SK-N-SH treated with all-trans-retinoic acid at 6 μM for 48 hours (cell line): ENCODE data around the gene ORC6.

Source experiments
- ATAC-seq: fragments of 200-7000 bp; cut with Tn5 transposase; 3 replicates; pipeline ENCODE4 v1.9.1; 2020; ENCODE audit warnings: mild to moderate bottlenecking, moderate library complexity
- ARNTL ChIP-seq: fragments of 450-650 bp; formaldehyde crosslinking; IDR thresholded peaks from 2 replicates; pipeline ENCODE4 v1.5.0; 2020; ENCODE audit warnings: low read depth, mild to moderate bottlenecking, moderate library complexity, borderline replicate concordance
- BACH2 ChIP-seq: fragments of 250-450 bp; sonication (Bioruptor Pico); IDR thresholded peaks from 2 replicates; pipeline ENCODE4 v1.9.0; 2021; ENCODE audit warnings: mild to moderate bottlenecking, borderline replicate concordance
- ESRRG ChIP-seq: fragments of 250-450 bp; sonication (Bioruptor Pico); IDR thresholded peaks from 2 replicates; pipeline ENCODE4 v1.6.1; 2021; ENCODE audit warnings: mild to moderate bottlenecking
- GLIS3 ChIP-seq: fragments of 250-450 bp; sonication (Bioruptor Pico); IDR thresholded peaks from 2 replicates; pipeline ENCODE4 v1.5.0; 2020; ENCODE audit warnings: mild to moderate bottlenecking, moderate library complexity
- ISL1 ChIP-seq: fragments of 250-450 bp; sonication (Bioruptor Pico); IDR thresholded peaks from 2 replicates; pipeline ENCODE4 v2.1.2; 2022; ENCODE audit warnings: mild to moderate bottlenecking, moderate library complexity
- OSR1 ChIP-seq: fragments of 250-450 bp; sonication (Bioruptor Pico); IDR thresholded peaks from 2 replicates; pipeline ENCODE4 v1.8.0; 2022; ENCODE audit warnings: moderate library complexity, mild to moderate bottlenecking, inconsistent platforms
- PPARA ChIP-seq: fragments of 250-450 bp; sonication (Bioruptor Pico); IDR thresholded peaks from 2 replicates; pipeline ENCODE4 v1.5.0; 2020; ENCODE audit warnings: mild to moderate bottlenecking, borderline replicate concordance
- RARB ChIP-seq: fragments of 250-450 bp; sonication (Bioruptor Pico); IDR thresholded peaks from 2 replicates; pipeline ENCODE4 v1.8.0; 2021; ENCODE audit warnings: mild to moderate bottlenecking, moderate library complexity
- SNAI2 ChIP-seq: fragments of 250-450 bp; sonication (Bioruptor Pico); IDR thresholded peaks from 2 replicates; pipeline ENCODE4 v1.5.0; 2020; ENCODE audit warnings: mild to moderate bottlenecking, moderate library complexity
- TCF4 ChIP-seq: fragments of 250-450 bp; sonication (Bioruptor Pico); IDR thresholded peaks from 2 replicates; pipeline ENCODE4 v1.8.0; 2021; ENCODE audit warnings: mild to moderate bottlenecking, moderate library complexity, borderline replicate concordance
- TOX ChIP-seq: fragments of 250-450 bp; sonication (Bioruptor Pico); IDR thresholded peaks from 2 replicates; pipeline ENCODE4 v1.8.0; 2021; ENCODE audit warnings: mild to moderate bottlenecking, moderate library complexity, borderline replicate concordance
- ZC3H10 ChIP-seq: fragments of 250-450 bp; sonication (Bioruptor Pico); IDR thresholded peaks from 2 replicates; pipeline ENCODE4 v1.5.1; 2021; ENCODE audit warnings: mild to moderate bottlenecking, moderate library complexity
- ZFP3 ChIP-seq: fragments of 250-450 bp; sonication (Bioruptor Pico); IDR thresholded peaks from 2 replicates; pipeline ENCODE4 v1.5.0; 2020; ENCODE audit warnings: mild to moderate bottlenecking, moderate library complexity
- ZFP30 ChIP-seq: fragments of 450-650 bp; formaldehyde crosslinking; IDR thresholded peaks from 2 replicates; pipeline ENCODE4 v1.5.0; 2022; ENCODE audit warnings: mild to moderate bottlenecking, moderate library complexity
- ZNF565 ChIP-seq: fragments of 450-650 bp; formaldehyde crosslinking; conservative IDR thresholded peaks from 2 replicates; pipeline ENCODE4 v1.5.0; 2020; ENCODE audit warnings: low read depth, mild to moderate bottlenecking, moderate library complexity
- ZNF70 ChIP-seq: fragments of 450-650 bp; formaldehyde crosslinking; IDR thresholded peaks from 2 replicates; pipeline ENCODE4 v1.5.0; 2020; ENCODE audit warnings: mild to moderate bottlenecking, moderate library complexity
- ZNF8 ChIP-seq: fragments of 450-650 bp; formaldehyde crosslinking; IDR thresholded peaks from 2 replicates; pipeline ENCODE4 v1.5.0; 2020; ENCODE audit warnings: mild to moderate bottlenecking, moderate library complexity
- TF ChIP-seq, protein P1 (sequence below): fragments of 250-450 bp; sonication (Bioruptor Pico); IDR thresholded peaks from 2 replicates; pipeline ENCODE4 v1.5.1; 2021; ENCODE audit warnings: mild to moderate bottlenecking, moderate library complexity
- TF ChIP-seq, protein P2 (sequence below): fragments of 250-450 bp; sonication (Bioruptor Pico); IDR thresholded peaks from 2 replicates; pipeline ENCODE4 v1.5.1; 2020; ENCODE audit warnings: low read depth, mild to moderate bottlenecking, moderate library complexity
- TF ChIP-seq, protein P3 (sequence below): fragments of 250-450 bp; sonication (Bioruptor Pico); IDR thresholded peaks from 2 replicates; pipeline ENCODE4 v1.5.0; 2020; ENCODE audit warnings: mild to moderate bottlenecking, moderate library complexity
- TF ChIP-seq, protein P4 (sequence below): fragments of 250-450 bp; sonication (Bioruptor Pico); IDR thresholded peaks from 2 replicates; pipeline ENCODE4 v1.8.0; 2020; ENCODE audit warnings: mild to moderate bottlenecking, moderate library complexity, borderline replicate concordance
- TF ChIP-seq, protein P5 (sequence below): fragments of 250-450 bp; sonication (Bioruptor Pico); IDR thresholded peaks from 2 replicates; pipeline ENCODE4 v1.8.0; 2021; ENCODE audit warnings: low read depth, mild to moderate bottlenecking, moderate library complexity, borderline replicate concordance

The ORC6 gene

DNA sequence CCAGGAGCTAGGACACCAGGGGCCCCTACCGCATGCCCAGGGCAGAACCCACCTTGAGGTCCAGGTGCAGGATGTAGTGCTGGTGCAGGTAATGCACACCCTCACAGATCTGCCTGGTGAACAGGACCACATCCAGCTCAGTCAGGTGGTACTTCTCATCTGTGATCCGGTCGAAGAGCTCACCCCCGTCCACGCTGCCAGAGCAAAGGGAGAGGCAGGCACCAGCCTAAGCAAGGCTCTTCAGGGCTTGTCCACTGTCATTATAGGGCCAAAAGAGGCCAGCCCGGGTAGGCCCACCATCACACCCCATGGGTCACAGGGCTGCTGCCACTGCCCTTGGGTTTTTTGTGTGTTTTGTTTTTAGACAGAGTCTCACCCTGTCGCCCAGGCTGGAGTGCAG lies 37.7 kb downstream of the ORC6 start (continued):
- TF ChIP-seq, protein P1, sequence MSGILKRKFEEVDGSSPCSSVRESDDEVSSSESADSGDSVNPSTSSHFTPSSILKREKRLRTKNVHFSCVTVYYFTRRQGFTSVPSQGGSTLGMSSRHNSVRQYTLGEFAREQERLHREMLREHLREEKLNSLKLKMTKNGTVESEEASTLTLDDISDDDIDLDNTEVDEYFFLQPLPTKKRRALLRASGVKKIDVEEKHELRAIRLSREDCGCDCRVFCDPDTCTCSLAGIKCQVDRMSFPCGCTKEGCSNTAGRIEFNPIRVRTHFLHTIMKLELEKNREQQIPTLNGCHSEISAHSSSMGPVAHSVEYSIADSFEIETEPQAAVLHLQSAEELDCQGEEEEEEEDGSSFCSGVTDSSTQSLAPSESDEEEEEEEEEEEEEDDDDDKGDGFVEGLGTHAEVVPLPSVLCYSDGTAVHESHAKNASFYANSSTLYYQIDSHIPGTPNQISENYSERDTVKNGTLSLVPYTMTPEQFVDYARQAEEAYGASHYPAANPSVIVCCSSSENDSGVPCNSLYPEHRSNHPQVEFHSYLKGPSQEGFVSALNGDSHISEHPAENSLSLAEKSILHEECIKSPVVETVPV (CRISPR knock-in tag): no peak
- TF ChIP-seq ZFP3 (CRISPR knock-in tag) (no peak), BACH2 (CRISPR knock-in tag) (no peak), ESRRG (CRISPR knock-in tag) (no peak), PPARA (CRISPR knock-in tag) (no peak), ZNF8 (no peak)

DNA sequence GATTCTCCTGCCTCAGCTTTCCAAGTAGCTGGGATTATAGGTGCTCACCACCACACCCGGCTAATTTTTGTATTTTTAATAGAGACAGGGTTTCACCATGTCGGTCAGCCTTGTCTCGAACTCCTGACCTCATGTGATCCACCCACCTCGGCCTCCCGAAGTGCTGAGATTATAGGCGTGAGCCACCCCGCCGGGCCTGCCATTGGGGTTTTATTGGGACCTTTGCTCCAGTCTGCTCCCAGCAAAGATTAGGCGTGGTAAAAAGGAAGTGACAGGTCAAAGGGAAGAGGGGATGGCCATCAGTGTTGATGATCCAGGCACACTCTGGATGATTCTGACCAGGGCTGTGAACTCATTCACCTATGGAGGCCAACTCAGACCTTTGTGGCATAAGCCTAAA lies 38.2 kb downstream of the ORC6 start:
- ATAC-seq: no peak
- TF ChIP-seq ZC3H10 (CRISPR knock-in tag) (no peak), ZFP3 (CRISPR knock-in tag) (no peak), OSR1 (CRISPR knock-in tag) (no peak), ZNF8 (no peak), ZNF565 (no peak)
- TF ChIP-seq, all 23 proteins: peak for 0

DNA sequence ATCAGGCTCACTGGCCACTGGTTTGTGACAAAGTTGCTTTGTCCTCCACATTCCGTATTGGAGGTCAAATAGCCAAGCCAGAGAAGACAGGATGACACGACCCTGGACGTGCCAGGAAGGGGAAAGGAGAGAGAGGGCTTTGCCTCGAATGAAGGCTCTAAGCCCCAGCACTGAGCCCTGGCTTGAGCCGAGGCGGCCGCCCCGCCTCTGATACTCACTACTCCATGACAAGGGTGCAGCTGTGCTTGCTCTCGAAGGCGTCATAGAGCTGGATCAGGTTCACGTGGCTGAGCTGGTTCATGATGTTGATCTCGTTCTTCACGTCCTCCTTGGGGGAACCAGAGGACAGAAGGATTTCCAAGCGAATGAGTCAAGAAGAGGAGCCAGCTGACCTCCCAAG lies 39.3 kb downstream of the ORC6 start:
- TF ChIP-seq, protein P2, sequence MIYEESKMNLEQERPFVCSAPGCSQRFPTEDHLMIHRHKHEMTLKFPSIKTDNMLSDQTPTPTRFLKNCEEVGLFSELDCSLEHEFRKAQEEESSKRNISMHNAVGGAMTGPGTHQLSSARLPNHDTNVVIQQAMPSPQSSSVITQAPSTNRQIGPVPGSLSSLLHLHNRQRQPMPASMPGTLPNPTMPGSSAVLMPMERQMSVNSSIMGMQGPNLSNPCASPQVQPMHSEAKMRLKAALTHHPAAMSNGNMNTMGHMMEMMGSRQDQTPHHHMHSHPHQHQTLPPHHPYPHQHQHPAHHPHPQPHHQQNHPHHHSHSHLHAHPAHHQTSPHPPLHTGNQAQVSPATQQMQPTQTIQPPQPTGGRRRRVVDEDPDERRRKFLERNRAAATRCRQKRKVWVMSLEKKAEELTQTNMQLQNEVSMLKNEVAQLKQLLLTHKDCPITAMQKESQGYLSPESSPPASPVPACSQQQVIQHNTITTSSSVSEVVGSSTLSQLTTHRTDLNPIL (CRISPR knock-in tag): no peak
- no peak for TF ChIP-seq TOX (CRISPR knock-in tag)
- no peak for TF ChIP-seq ZFP30 (CRISPR knock-in tag)
- TF ChIP-seq GLIS3 (CRISPR knock-in tag): no peak
- TF ChIP-seq, protein P3, sequence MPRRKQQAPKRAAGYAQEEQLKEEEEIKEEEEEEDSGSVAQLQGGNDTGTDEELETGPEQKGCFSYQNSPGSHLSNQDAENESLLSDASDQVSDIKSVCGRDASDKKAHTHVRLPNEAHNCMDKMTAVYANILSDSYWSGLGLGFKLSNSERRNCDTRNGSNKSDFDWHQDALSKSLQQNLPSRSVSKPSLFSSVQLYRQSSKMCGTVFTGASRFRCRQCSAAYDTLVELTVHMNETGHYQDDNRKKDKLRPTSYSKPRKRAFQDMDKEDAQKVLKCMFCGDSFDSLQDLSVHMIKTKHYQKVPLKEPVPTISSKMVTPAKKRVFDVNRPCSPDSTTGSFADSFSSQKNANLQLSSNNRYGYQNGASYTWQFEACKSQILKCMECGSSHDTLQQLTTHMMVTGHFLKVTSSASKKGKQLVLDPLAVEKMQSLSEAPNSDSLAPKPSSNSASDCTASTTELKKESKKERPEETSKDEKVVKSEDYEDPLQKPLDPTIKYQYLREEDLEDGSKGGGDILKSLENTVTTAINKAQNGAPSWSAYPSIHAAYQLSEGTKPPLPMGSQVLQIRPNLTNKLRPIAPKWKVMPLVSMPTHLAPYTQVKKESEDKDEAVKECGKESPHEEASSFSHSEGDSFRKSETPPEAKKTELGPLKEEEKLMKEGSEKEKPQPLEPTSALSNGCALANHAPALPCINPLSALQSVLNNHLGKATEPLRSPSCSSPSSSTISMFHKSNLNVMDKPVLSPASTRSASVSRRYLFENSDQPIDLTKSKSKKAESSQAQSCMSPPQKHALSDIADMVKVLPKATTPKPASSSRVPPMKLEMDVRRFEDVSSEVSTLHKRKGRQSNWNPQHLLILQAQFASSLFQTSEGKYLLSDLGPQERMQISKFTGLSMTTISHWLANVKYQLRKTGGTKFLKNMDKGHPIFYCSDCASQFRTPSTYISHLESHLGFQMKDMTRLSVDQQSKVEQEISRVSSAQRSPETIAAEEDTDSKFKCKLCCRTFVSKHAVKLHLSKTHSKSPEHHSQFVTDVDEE: no peak
- TF ChIP-seq SNAI2: no peak
- TF ChIP-seq, protein P1 (CRISPR knock-in tag): no peak
- TF ChIP-seq ZNF565: no peak
- no peak for TF ChIP-seq ZC3H10 (CRISPR knock-in tag)
- no peak for TF ChIP-seq ARNTL (CRISPR knock-in tag)
- TF ChIP-seq RARB (CRISPR knock-in tag): no peak
- ATAC-seq: no peak

DNA sequence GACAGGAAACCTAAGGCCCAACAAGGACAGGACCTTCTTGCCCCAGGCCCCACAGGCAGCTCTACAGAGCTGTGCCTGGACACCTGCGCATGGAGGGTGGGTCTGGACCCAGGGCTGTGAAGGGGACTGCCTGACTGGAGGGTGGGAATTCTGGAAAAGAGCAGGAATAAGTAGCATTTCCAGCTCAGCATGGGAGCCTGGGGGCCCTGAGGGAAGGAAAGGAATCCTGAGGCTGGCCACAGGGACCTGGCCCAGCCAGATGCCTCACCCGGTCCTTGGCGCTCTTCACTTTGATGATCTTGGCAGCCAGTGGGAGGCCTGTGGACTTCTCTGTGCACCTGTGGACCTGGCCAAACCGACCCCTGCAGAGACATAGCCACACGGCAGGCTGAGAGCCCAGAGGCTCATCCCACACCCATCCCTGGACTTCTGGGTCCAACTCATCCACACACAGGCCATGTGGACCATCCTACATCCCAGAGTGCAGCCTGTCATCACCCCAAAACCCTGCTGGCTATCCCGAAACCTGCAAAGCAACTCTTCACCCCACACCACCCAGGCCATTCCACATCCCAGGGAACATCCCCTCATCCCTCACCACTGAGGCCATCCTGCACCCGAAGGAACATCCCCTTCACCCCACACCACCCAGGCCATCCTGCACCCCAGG lies 40.0 kb downstream of the ORC6 start:
- ATAC-seq: no peak
- TF ChIP-seq, protein P1 (CRISPR knock-in tag): no peak
- TF ChIP-seq BACH2 (CRISPR knock-in tag) (no peak), ISL1 (CRISPR knock-in tag) (no peak), PPARA (CRISPR knock-in tag) (no peak), ZFP3 (CRISPR knock-in tag) (no peak), GLIS3 (CRISPR knock-in tag) (no peak), OSR1 (CRISPR knock-in tag) (no peak), ZNF70 (CRISPR knock-in tag) (no peak), ESRRG (CRISPR knock-in tag) (no peak), TCF4 (no peak), TOX (CRISPR knock-in tag) (no peak), ZNF8 (no peak), ZC3H10 (CRISPR knock-in tag) (no peak)
- TF ChIP-seq, protein P4, sequence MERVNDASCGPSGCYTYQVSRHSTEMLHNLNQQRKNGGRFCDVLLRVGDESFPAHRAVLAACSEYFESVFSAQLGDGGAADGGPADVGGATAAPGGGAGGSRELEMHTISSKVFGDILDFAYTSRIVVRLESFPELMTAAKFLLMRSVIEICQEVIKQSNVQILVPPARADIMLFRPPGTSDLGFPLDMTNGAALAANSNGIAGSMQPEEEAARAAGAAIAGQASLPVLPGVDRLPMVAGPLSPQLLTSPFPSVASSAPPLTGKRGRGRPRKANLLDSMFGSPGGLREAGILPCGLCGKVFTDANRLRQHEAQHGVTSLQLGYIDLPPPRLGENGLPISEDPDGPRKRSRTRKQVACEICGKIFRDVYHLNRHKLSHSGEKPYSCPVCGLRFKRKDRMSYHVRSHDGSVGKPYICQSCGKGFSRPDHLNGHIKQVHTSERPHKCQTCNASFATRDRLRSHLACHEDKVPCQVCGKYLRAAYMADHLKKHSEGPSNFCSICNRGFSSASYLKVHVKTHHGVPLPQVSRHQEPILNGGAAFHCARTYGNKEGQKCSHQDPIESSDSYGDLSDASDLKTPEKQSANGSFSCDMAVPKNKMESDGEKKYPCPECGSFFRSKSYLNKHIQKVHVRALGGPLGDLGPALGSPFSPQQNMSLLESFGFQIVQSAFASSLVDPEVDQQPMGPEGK (CRISPR knock-in tag): no peak
- TF ChIP-seq, protein P5, sequence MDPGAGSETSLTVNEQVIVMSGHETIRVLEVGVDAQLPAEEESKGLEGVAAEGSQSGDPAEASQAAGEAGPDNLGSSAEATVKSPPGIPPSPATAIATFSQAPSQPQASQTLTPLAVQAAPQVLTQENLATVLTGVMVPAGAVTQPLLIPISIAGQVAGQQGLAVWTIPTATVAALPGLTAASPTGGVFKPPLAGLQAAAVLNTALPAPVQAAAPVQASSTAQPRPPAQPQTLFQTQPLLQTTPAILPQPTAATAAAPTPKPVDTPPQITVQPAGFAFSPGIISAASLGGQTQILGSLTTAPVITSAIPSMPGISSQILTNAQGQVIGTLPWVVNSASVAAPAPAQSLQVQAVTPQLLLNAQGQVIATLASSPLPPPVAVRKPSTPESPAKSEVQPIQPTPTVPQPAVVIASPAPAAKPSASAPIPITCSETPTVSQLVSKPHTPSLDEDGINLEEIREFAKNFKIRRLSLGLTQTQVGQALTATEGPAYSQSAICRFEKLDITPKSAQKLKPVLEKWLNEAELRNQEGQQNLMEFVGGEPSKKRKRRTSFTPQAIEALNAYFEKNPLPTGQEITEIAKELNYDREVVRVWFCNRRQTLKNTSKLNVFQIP: no peak
